ENCODE measurements around the gene SKA3. TPM values are rescaled to one million over a fixed set of nuclear protein-coding genes. Genes with fewer than 3 reads are reported as not detected.

The SKA3 gene
- total and polyA plus RNA-seq, 7 donors, result 0.33 to 6.7 (median 0.78) TPM; not detected in 1

- DNase-seq, result peak; percentile 38
- H3K4me3 ChIP-seq, result no peak overlapping the region
- TF ChIP-seq POLR2AphosphoS5 (IDR thresholded peaks at IDR 0.05) (no peak), POLR2A (IDR thresholded peaks at IDR 0.05) (no peak), CTCF (IDR thresholded peaks at IDR 0.05) (no peak), EP300 (IDR thresholded peaks at IDR 0.05) (no peak)
- H3K36me3 ChIP-seq, result no peaks in the 10 kb centered on the region
- H3K27me3 ChIP-seq, result no peaks in the 10 kb centered on the region
- H3K27ac ChIP-seq, result no peak overlapping the region
- H3K4me1 ChIP-seq, result no peaks in the 10 kb centered on the region
- 89 to 94% methylated on average over 6 of the region's 6 CpGs for WGBS, 2 donors
- no peaks in the 10 kb centered on the region for H3K9me3 ChIP-seq
- intact Hi-C loops (cut with DNase I), result no loop called here
Measured at GRCh38 chr13:21116141-21116540, 60.2 kb downstream of the SKA3 start.

DNA sequence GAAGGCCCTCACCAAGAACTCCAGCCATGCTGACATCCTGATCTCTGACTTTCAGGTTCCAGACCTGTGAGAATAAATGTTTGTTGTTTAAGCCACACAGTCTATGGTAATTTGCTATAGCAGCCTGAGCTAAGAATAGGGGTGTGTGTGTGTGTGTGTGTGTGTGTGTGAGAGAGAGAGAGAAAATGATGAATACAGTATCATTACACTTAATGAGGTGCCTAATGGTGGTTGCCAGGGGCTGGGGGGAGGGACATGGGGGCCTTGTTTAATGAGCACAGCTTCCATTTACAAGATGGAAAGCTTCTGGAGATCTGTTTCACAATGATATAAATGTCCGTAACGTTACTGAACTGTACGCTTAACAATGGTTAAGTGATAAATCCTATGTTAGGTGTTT is 61.1 kb downstream of the SKA3 start:
- intact Hi-C loops (cut with DNase I), result no loop called here
- no peak for TF ChIP-seq EP300 (IDR thresholded peaks at IDR 0.05)
- no peak for TF ChIP-seq POLR2AphosphoS5 (IDR thresholded peaks at IDR 0.05)
- TF ChIP-seq POLR2A (IDR thresholded peaks at IDR 0.05), result no peak
- no peak for TF ChIP-seq CTCF (IDR thresholded peaks at IDR 0.05)

DNA sequence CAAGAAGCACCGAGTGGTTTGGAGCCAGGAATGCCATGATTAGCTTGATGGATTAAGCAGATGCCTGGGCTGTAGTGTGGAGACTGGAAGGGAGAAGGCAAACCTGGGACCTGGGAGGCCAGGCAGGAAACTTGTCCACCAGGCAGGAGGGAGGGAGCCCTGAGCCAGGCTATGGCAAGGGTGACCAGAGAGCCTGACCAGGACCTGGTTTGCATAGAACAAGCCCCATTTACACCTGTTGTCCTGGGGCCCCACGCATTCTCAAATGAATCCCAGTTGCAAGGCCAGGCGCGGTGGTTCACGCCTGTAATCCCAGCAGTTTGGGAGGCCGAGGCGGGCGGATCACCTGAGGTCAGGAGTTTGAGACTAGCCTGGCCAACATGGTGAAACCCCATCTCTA is 64.8 kb downstream of the SKA3 start:
- H3K36me3 ChIP-seq, result no peaks in the 10 kb centered on the region
- no peak for TF ChIP-seq EP300 (IDR thresholded peaks at IDR 0.05)
- TF ChIP-seq CTCF (IDR thresholded peaks at IDR 0.05), result no peak
- no peak for TF ChIP-seq POLR2AphosphoS5 (IDR thresholded peaks at IDR 0.05)
- no peak for TF ChIP-seq POLR2A (IDR thresholded peaks at IDR 0.05)
- no peaks in the 10 kb centered on the region for H3K9me3 ChIP-seq
- DNase-seq, result peak; percentile 28
- 82 to 93% methylated on average over 8 of the region's 8 CpGs for WGBS, 2 donors
- no peaks in the 10 kb centered on the region for H3K4me1 ChIP-seq
- no peak overlapping the region for H3K4me3 ChIP-seq
- H3K27me3 ChIP-seq, result no peaks in the 10 kb centered on the region
- intact Hi-C loops (cut with DNase I), result loop anchor here (1.0 kb wide), 1 partner anchor 368 kb away; no protein-coding TSS in a partner anchor
- no peak overlapping the region for H3K27ac ChIP-seq

More for the DNA sequence above, 61.1 kb downstream of the SKA3 start:
- Histone ChIP-seq H3K4me1 (no peaks in the 10 kb centered on the region), H3K4me3 (no peak overlapping the region), H3K27me3 (no peaks in the 10 kb centered on the region), H3K9me3 (no peaks in the 10 kb centered on the region), H3K36me3 (no peaks in the 10 kb centered on the region), H3K27ac (no peak overlapping the region)
- WGBS, 2 donors, result 65 to 96% methylated on average over 3 of the region's 3 CpGs
- no peak for DNase-seq

GRCh38 chr13:21109168-21109567 is 67.2 kb downstream of the SKA3 start:
- 91% methylated on average over 7 of the region's 7 CpGs for WGBS, 2 donors

DNA sequence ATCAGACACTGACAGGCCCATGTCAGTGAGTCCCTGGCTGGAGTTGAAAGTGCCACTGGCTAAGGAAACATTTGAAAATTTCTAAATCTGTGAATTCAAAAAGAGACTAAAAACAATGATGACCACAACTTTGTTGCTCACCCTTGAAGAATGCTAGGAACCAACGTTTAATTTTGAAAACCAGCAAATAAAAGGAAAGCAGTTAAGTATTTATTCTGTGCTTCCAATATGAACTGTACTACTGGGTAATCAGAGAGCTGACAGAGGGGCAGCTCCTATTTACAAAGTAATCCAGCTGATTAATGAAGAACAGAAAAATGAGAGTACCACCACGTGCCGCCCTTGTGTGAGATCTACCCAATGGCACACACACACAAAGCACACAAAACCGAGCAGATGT is 70.3 kb downstream of the SKA3 start:
- Histone ChIP-seq H3K27ac (no peak overlapping the region), H3K27me3 (no peaks in the 10 kb centered on the region), H3K36me3 (no peaks in the 10 kb centered on the region), H3K4me1 (no peaks in the 10 kb centered on the region), H3K4me3 (no peak overlapping the region), H3K9me3 (no peaks in the 10 kb centered on the region)
- intact Hi-C loops (cut with DNase I), result no loop called here
- DNase-seq, result no peak
- WGBS, 2 donors, result 64 to 65% methylated on average over 4 of the region's 4 CpGs
- no peak for TF ChIP-seq POLR2A (IDR thresholded peaks at IDR 0.05)
- TF ChIP-seq CTCF (IDR thresholded peaks at IDR 0.05), result no peak
- TF ChIP-seq EP300 (IDR thresholded peaks at IDR 0.05), result no peak
- no peak for TF ChIP-seq POLR2AphosphoS5 (IDR thresholded peaks at IDR 0.05)

More at GRCh38 chr13:21109168-21109567, 67.2 kb downstream of the SKA3 start:
- Histone ChIP-seq H3K27ac (no peak overlapping the region), H3K4me1 (no peaks in the 10 kb centered on the region), H3K9me3 (no peaks in the 10 kb centered on the region), H3K36me3 (no peaks in the 10 kb centered on the region), H3K27me3 (no peaks in the 10 kb centered on the region), H3K4me3 (no peak overlapping the region)
- TF ChIP-seq EP300 (IDR thresholded peaks at IDR 0.05) (no peak), POLR2AphosphoS5 (IDR thresholded peaks at IDR 0.05) (no peak)
- DNase-seq, result peak; percentile 26
- intact Hi-C loops (cut with DNase I), result no loop called here

Measured in sigmoid colon (tissue), 7 donors.